Measurements from ENCODE around the gene DGKB. TPM values are rescaled to one million over a fixed set of nuclear protein-coding genes. Genes with fewer than 3 reads are reported as not detected.

The DGKB gene
- total RNA-seq, 5 donors from 2014 or later (not counting 1 experiment from before 2014, with no cell fraction given), result not detected

GRCh38 chr7:14252458-14252857 is 650.1 kb downstream of the DGKB start:
- no peak overlapping the region for H3K4me3 Mint-ChIP-seq
- Histone ChIP-seq H3K4me3 (ENCODE audit: control insufficient read depth in 1 of 2, extremely low read depth in 1 of 2, low read length in 1 of 2) (no peak overlapping the region), H3K27me3 (replicated peaks in 1 of 2; ENCODE audit: control insufficient read depth in 2 of 2, extremely low read depth in 1 of 2, insufficient read depth in 2 of 2, low read length in 1 of 2) (no peaks in the 10 kb centered on the region), H3K4me1 (ENCODE audit: control insufficient read depth in 1 of 2, extremely low read depth in 1 of 2, insufficient read depth in 2 of 2, low read length in 2 of 2) (no peaks in the 10 kb centered on the region), H3K27ac (ENCODE audit: low read length) (no peak overlapping the region), H3K36me3 (ENCODE audit: control insufficient read depth in 2 of 2, extremely low read depth in 1 of 2, insufficient read depth in 1 of 2, low read length in 1 of 2) (no peaks in the 10 kb centered on the region), H3K9me3 (no peaks in the 10 kb centered on the region)
- ATAC-seq (replicated peaks in 1 of 4) (no peak), DNase-seq (no peak)
- H3K27me3 Mint-ChIP-seq, result no peaks in the 10 kb centered on the region
- POLR2A ChIA-PET, result no interaction called here
- no peaks in the 10 kb centered on the region for H3K4me1 Mint-ChIP-seq
- CTCF ChIA-PET, result no interaction called here
- H3K27ac Mint-ChIP-seq, result no peak overlapping the region
- WGBS (ENCODE audit: insufficient coverage), result 67% methylated on average over 3 of the region's 3 CpGs
- no peaks in the 10 kb centered on the region for H3K36me3 Mint-ChIP-seq
- H3K9me3 Mint-ChIP-seq, result peaks cover 3 to 5% (median 4%) of the 10 kb centered on the region in 3 donors

GRCh38 chr7:14242175-14242574 is 660.4 kb downstream of the DGKB start:
- WGBS (ENCODE audit: insufficient coverage), result 84% methylated on average over 4 of the region's 5 CpGs

GRCh38 chr7:14236834-14237233 is 665.7 kb downstream of the DGKB start:
- H3K9me3 Mint-ChIP-seq, result peaks cover 0 to 3% (median 0%) of the 10 kb centered on the region in 3 donors
- H3K27ac Mint-ChIP-seq, result no peak overlapping the region
- Histone ChIP-seq H3K36me3 (ENCODE audit: control insufficient read depth in 2 of 2, extremely low read depth in 1 of 2, insufficient read depth in 1 of 2, low read length in 1 of 2) (no peaks in the 10 kb centered on the region), H3K27ac (ENCODE audit: low read length) (no peak overlapping the region), H3K4me1 (ENCODE audit: control insufficient read depth in 1 of 2, extremely low read depth in 1 of 2, insufficient read depth in 2 of 2, low read length in 2 of 2) (no peaks in the 10 kb centered on the region), H3K27me3 (replicated peaks in 1 of 2; ENCODE audit: control insufficient read depth in 2 of 2, extremely low read depth in 1 of 2, insufficient read depth in 2 of 2, low read length in 1 of 2) (no peaks in the 10 kb centered on the region), H3K9me3 (no peaks in the 10 kb centered on the region), H3K4me3 (ENCODE audit: control insufficient read depth in 1 of 2, extremely low read depth in 1 of 2, low read length in 1 of 2) (no peak overlapping the region)
- no peak for ATAC-seq (replicated peaks in 1 of 4)
- H3K4me1 Mint-ChIP-seq, result no peaks in the 10 kb centered on the region
- no peak for DNase-seq
- H3K4me3 Mint-ChIP-seq, result no peak overlapping the region
- no CpG with 5 or more reads among the region's 3 CpGs for WGBS (ENCODE audit: insufficient coverage)
- ChIA-PET CTCF (no interaction called here), POLR2A (interaction anchor here in 1 of 2 donors (0.6 kb wide), 1 partner anchor 702 kb away, joined by 3 read pairs; no protein-coding TSS in a partner anchor)
- no peaks in the 10 kb centered on the region for H3K36me3 Mint-ChIP-seq
- no peaks in the 10 kb centered on the region for H3K27me3 Mint-ChIP-seq

More at GRCh38 chr7:14242175-14242574, 660.4 kb downstream of the DGKB start:
- Histone ChIP-seq H3K9me3 (no peaks in the 10 kb centered on the region), H3K27ac (ENCODE audit: low read length) (no peak overlapping the region), H3K36me3 (ENCODE audit: control insufficient read depth in 2 of 2, extremely low read depth in 1 of 2, insufficient read depth in 1 of 2, low read length in 1 of 2) (no peaks in the 10 kb centered on the region), H3K4me1 (ENCODE audit: control insufficient read depth in 1 of 2, extremely low read depth in 1 of 2, insufficient read depth in 2 of 2, low read length in 2 of 2) (no peaks in the 10 kb centered on the region), H3K4me3 (ENCODE audit: control insufficient read depth in 1 of 2, extremely low read depth in 1 of 2, low read length in 1 of 2) (no peak overlapping the region), H3K27me3 (replicated peaks in 1 of 2; ENCODE audit: control insufficient read depth in 2 of 2, extremely low read depth in 1 of 2, insufficient read depth in 2 of 2, low read length in 1 of 2) (no peaks in the 10 kb centered on the region)
- CTCF ChIA-PET, result interaction anchor here in 1 of 2 donors (0.8 kb wide), 1 partner anchor 1715 kb away, joined by 3 read pairs; no protein-coding TSS in a partner anchor
- no peaks in the 10 kb centered on the region for H3K36me3 Mint-ChIP-seq
- POLR2A ChIA-PET, result no interaction called here
- H3K27me3 Mint-ChIP-seq, result no peaks in the 10 kb centered on the region
- no peak overlapping the region for H3K4me3 Mint-ChIP-seq
- DNase-seq (no peak), ATAC-seq (replicated peaks in 1 of 4) (no peak)
- H3K27ac Mint-ChIP-seq, result no peak overlapping the region
- no peaks in the 10 kb centered on the region for H3K4me1 Mint-ChIP-seq
- no peaks in the 10 kb centered on the region for H3K9me3 Mint-ChIP-seq

- Mint-ChIP-seq H3K4me3 (no peak overlapping the region), H3K27me3 (no peaks in the 10 kb centered on the region), H3K36me3 (no peaks in the 10 kb centered on the region), H3K4me1 (no peaks in the 10 kb centered on the region), H3K27ac (no peak overlapping the region), H3K9me3 (peaks cover 0 to 3% (median 0%) of the 10 kb centered on the region in 3 donors)
- H3K4me1 ChIP-seq (ENCODE audit: control insufficient read depth in 1 of 2, extremely low read depth in 1 of 2, insufficient read depth in 2 of 2, low read length in 2 of 2), result no peaks in the 10 kb centered on the region
- DNase-seq (no peak), ATAC-seq (replicated peaks in 1 of 4) (no peak)
- no peaks in the 10 kb centered on the region for H3K36me3 ChIP-seq (ENCODE audit: control insufficient read depth in 2 of 2, extremely low read depth in 1 of 2, insufficient read depth in 1 of 2, low read length in 1 of 2)
- H3K4me3 ChIP-seq (ENCODE audit: control insufficient read depth in 1 of 2, extremely low read depth in 1 of 2, low read length in 1 of 2), result no peak overlapping the region
- H3K9me3 ChIP-seq, result no peaks in the 10 kb centered on the region
- ChIA-PET POLR2A (no interaction called here), CTCF (no interaction called here)
- no peak overlapping the region for H3K27ac ChIP-seq (ENCODE audit: low read length)
- no peaks in the 10 kb centered on the region for H3K27me3 ChIP-seq (replicated peaks in 1 of 2; ENCODE audit: control insufficient read depth in 2 of 2, extremely low read depth in 1 of 2, insufficient read depth in 2 of 2, low read length in 1 of 2)
- WGBS (ENCODE audit: insufficient coverage), result no CpG with 5 or more reads among the region's 2 CpGs
These were observed 667.5 kb downstream of the DGKB start for GRCh38 chr7:14235056-14235455.

DNA sequence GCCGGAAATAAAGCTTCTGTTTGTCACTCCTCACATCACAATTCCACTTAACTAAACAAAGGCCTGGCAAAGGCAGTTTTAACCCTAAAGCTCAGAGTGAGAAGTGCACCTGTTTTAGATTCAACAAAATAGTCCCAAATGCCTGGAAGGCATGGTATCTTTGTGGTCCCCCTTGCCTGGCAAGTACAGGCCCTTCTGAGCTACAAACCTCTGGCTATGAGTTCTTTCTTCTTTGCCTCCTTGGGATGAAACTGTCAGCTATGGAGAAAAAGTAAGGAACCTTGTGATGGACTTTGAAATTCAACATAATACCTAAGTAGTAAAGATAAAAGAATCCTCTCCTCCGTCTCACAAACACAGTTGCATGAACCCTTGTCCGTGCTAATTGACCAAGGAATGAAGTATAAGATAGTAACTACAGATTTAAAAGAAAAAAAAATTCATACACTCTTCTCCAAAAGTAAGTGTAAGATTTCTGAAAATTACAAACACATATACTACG is 668.6 kb downstream of the DGKB start:
- H3K9me3 Mint-ChIP-seq, result peaks cover 0 to 3% (median 0%) of the 10 kb centered on the region in 3 donors
- no peaks in the 10 kb centered on the region for H3K27me3 Mint-ChIP-seq
- Histone ChIP-seq H3K36me3 (ENCODE audit: control insufficient read depth in 2 of 2, extremely low read depth in 1 of 2, insufficient read depth in 1 of 2, low read length in 1 of 2) (no peaks in the 10 kb centered on the region), H3K9me3 (no peaks in the 10 kb centered on the region), H3K27ac (ENCODE audit: low read length) (no peak overlapping the region), H3K27me3 (replicated peaks in 1 of 2; ENCODE audit: control insufficient read depth in 2 of 2, extremely low read depth in 1 of 2, insufficient read depth in 2 of 2, low read length in 1 of 2) (no peaks in the 10 kb centered on the region), H3K4me1 (ENCODE audit: control insufficient read depth in 1 of 2, extremely low read depth in 1 of 2, insufficient read depth in 2 of 2, low read length in 2 of 2) (no peaks in the 10 kb centered on the region), H3K4me3 (ENCODE audit: control insufficient read depth in 1 of 2, extremely low read depth in 1 of 2, low read length in 1 of 2) (no peak overlapping the region)
- H3K4me3 Mint-ChIP-seq, result no peak overlapping the region
- H3K4me1 Mint-ChIP-seq, result no peaks in the 10 kb centered on the region
- ChIA-PET POLR2A (no interaction called here), CTCF (no interaction called here)
- no peak for DNase-seq
- ATAC-seq (replicated peaks in 1 of 4), result no peak
- no peaks in the 10 kb centered on the region for H3K36me3 Mint-ChIP-seq
- H3K27ac Mint-ChIP-seq, result no peak overlapping the region
- no CpG with 5 or more reads among the region's 4 CpGs for WGBS (ENCODE audit: insufficient coverage)

- Mint-ChIP-seq H3K27ac (no peak overlapping the region), H3K36me3 (no peaks in the 10 kb centered on the region), H3K9me3 (peaks cover 0 to 3% (median 0%) of the 10 kb centered on the region in 3 donors), H3K4me3 (no peak overlapping the region), H3K27me3 (no peaks in the 10 kb centered on the region), H3K4me1 (no peaks in the 10 kb centered on the region)
- no peak overlapping the region for H3K4me3 ChIP-seq (ENCODE audit: control insufficient read depth in 1 of 2, extremely low read depth in 1 of 2, low read length in 1 of 2)
- POLR2A ChIA-PET, result no interaction called here
- no peak for ATAC-seq (replicated peaks in 1 of 4)
- no peak for DNase-seq
- CTCF ChIA-PET, result no interaction called here
- no peaks in the 10 kb centered on the region for H3K9me3 ChIP-seq
- H3K4me1 ChIP-seq (ENCODE audit: control insufficient read depth in 1 of 2, extremely low read depth in 1 of 2, insufficient read depth in 2 of 2, low read length in 2 of 2), result no peaks in the 10 kb centered on the region
- H3K27me3 ChIP-seq (replicated peaks in 1 of 2; ENCODE audit: control insufficient read depth in 2 of 2, extremely low read depth in 1 of 2, insufficient read depth in 2 of 2, low read length in 1 of 2), result no peaks in the 10 kb centered on the region
- H3K36me3 ChIP-seq (ENCODE audit: control insufficient read depth in 2 of 2, extremely low read depth in 1 of 2, insufficient read depth in 1 of 2, low read length in 1 of 2), result no peaks in the 10 kb centered on the region
- no CpG with 5 or more reads among the region's 7 CpGs for WGBS (ENCODE audit: insufficient coverage)
- H3K27ac ChIP-seq (ENCODE audit: low read length), result no peak overlapping the region
These were observed 669.3 kb downstream of the DGKB start for GRCh38 chr7:14233076-14233867.
